MG63 (cell line): Measurements from ENCODE around the gene GLYATL3. TPM values are rescaled to one million over a fixed set of nuclear protein-coding genes. Genes with fewer than 3 reads are reported as not detected.

Experiments used
- DNase-seq: peaks from one replicate; pipeline ENCODE4 v3.0.0-alpha.2; 2020
- H3K27me3 ChIP-seq: fragments of 250-450 bp; sonication (Bioruptor Pico); 2 replicates; pipeline ENCODE4 v1.5.1; 2020; ENCODE audit warnings: mild to moderate bottlenecking, moderate library complexity
- H3K36me3 ChIP-seq: fragments of 250-450 bp; sonication (Bioruptor Pico); 2 replicates; pipeline ENCODE4 v1.5.1; 2020; ENCODE audit warnings: mild to moderate bottlenecking, moderate library complexity
- H3K4me3 ChIP-seq: fragments of 250-450 bp; sonication (Bioruptor Pico); 2 replicates; pipeline ENCODE4 v1.5.1; 2020; ENCODE audit warnings: mild to moderate bottlenecking, moderate library complexity
- H3K9me3 ChIP-seq: fragments of 250-450 bp; sonication (Bioruptor Pico); 2 replicates; pipeline ENCODE4 v1.5.1; 2020; ENCODE audit warnings: mild to moderate bottlenecking, moderate library complexity
- total RNA-seq: library from RNA; depleted of rRNA; stranded (reverse); fragments of >200 nt; shearing (Covaris generic); gene quantifications from 2 replicates; pipeline ENCODE4 v1.2.3, GENCODE V29; 2014; ENCODE audit warnings: low replicate concordance; rRNA removed

The GLYATL3 gene
- total RNA-seq, 1 experiment from 2014 or later, result 1.6 TPM

DNA sequence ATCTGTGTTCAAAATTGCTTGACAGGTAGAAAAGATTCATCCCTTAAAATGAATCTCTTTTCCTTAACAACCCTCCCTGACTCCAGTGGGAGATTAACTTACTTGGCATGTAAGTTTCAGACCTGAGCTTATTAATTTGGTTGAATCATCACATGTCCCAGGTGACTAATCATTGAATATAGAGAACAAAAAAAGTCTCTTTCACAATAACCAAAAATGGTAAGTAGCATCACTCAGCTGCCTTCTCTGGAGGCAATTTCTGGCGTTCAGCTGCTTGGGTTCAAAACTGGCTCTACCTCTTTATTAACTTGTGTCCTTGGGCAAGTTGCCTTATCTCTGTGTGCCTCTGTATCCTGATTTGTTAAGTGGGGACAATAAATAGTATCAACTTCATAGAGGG is 53.7 kb downstream of the GLYATL3 start:
- H3K36me3 ChIP-seq, result no peaks in the 10 kb centered on the region
- H3K27me3 ChIP-seq, result no peaks in the 10 kb centered on the region
- no peaks in the 10 kb centered on the region for H3K9me3 ChIP-seq
- no peak for DNase-seq
- H3K4me3 ChIP-seq, result no peak overlapping the region

DNA sequence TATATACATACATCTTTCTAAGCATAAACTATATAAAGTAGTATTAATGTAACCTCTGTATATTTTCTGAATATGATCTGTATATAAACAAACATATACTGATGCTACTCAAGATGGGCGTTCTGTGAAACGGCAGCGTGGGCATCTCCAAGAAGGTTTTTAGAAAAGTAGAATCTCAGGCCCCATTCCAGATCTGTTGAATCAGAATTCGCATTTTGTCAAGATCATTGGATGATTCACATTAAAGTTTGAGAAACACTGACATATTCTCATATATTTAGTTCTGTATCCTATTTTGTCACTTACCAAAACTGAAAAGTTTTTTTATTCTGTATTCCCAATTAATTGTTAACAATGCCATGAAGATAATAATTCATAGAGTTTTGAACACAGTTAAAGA is 56.2 kb downstream of the GLYATL3 start:
- H3K36me3 ChIP-seq, result no peaks in the 10 kb centered on the region
- H3K9me3 ChIP-seq, result no peaks in the 10 kb centered on the region
- no peaks in the 10 kb centered on the region for H3K27me3 ChIP-seq
- H3K4me3 ChIP-seq, result no peak overlapping the region
- no peak for DNase-seq

DNA sequence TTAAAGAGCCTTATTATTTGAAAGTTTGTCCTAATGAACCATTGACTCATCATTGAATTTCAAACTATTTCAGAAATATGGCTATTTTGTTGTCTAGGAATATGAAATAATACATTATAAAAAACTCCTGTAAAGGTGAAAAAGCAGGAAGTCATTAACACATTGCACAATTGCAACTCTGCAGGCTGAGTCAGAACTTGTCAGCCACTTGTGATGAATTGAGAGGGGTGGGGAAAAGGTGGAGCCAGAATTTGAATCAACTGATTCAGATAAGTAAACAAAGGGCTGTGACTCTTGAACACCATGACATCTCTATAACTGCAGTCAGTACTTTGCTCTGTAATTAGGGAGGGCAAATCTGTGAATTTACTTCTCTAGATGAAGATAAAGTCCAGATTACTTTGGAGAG is 56.7 kb downstream of the GLYATL3 start:
- Histone ChIP-seq H3K36me3 (no peaks in the 10 kb centered on the region), H3K27me3 (no peaks in the 10 kb centered on the region), H3K9me3 (no peaks in the 10 kb centered on the region), H3K4me3 (no peak overlapping the region)
- DNase-seq, result peak; percentile 86

DNA sequence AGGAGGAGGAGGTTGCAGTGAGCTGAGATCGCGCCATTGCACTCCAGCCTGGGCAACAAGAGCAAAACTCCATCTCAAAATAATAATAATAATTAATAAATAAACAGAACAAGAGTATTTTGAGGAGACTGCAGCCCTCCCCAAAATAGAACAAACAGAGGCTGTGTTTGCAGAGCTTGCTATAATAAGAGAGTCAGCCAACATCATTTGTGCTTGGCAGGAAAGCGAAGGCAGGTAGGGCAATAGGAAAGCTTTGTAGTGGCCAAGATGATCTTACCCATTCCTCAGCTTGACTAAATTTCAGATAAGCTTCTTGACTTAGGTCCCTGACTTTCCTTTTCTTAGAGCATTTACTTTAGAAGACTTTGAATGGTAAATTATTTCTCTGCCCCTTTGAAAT is 57.5 kb downstream of the GLYATL3 start:
- Histone ChIP-seq H3K9me3 (no peaks in the 10 kb centered on the region), H3K36me3 (no peaks in the 10 kb centered on the region), H3K4me3 (no peak overlapping the region), H3K27me3 (no peaks in the 10 kb centered on the region)
- DNase-seq, result no peak

DNA sequence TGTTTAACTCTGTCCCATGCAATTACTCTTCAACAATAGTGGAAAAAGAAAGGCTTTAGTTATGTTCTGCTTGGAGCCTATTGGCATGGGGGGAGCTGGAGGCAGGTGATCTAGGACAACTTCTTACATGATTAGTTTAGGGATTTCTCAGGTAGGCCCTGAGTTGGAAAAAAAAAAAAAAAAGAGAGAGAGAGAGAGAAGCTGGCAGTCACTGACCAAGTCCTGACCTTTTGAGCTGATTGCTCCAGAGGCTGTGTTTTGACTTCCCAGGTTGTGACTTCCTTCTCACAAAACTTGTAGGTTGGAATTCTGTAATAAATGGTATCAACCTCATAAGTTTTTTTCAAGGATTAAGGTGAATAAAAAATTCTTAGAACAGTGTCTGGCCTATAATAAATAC is 58.5 kb downstream of the GLYATL3 start:
- Histone ChIP-seq H3K9me3 (no peaks in the 10 kb centered on the region), H3K36me3 (no peaks in the 10 kb centered on the region), H3K27me3 (no peaks in the 10 kb centered on the region), H3K4me3 (no peak overlapping the region)
- DNase-seq, result no peak

DNA sequence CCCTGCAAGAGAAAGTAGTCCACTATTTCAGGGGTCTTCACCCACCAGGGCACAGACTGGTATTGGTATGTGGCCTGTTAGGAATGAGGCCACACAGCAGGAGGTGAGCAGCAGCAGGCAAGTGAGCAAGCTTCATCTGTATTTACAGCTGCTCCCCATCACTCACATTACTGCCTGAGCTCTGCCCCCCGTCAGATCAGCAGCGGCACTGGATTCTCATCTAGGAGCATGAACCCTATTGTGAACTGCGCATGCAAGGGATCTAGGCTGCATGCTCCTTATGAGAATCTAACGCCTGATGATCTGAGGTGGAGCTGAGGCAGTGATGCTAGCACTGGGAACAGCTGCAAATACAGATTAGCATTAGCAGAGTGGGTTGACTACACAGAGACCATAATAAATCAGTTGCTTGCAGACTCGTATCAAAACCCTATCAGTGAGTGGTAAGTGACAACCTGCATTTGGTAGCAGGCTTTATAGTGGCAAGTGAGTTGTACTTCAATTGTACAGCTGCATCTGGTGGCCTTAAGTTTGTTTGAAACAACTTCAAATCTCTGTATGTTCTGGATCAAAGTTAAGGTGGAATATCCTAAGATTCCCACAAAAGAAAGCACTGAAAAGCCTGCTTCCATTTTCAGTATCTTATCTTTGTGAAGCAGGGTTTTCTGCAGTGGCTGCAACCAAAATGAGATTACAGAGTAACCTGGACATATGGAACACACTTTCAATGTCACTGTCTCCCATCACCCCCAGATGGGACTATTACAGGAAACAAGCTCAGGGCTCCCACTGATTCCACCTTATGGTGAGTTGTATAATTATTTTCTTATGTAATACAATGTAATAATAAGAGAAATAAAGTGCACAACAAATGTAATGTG is 63.5 kb downstream of the GLYATL3 start:
- Histone ChIP-seq H3K27me3 (no peaks in the 10 kb centered on the region), H3K36me3 (no peaks in the 10 kb centered on the region), H3K9me3 (peaks cover 10% of the 10 kb centered on the region), H3K4me3 (no peak overlapping the region)
- DNase-seq, result no peak

DNA sequence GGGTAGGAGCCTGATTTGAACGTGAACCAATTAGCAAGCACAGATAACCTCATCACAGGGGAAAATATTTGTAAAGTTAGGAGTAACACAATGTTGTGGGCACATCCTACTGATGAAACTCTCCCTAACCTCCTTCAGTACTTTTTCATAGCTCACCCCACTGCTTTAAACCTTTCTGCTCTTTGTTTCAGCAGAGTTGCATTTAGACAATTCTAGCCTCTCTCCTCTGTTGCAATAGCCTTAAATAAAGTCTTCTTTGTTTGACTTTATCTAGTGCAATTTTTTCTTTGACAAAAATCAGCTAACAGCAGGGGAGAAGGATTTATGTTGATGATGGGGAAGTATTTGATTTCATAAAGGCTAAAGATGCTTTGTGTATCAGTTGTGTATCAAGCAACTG is 64.8 kb downstream of the GLYATL3 start:
- Histone ChIP-seq H3K36me3 (no peaks in the 10 kb centered on the region), H3K9me3 (peaks cover 10% of the 10 kb centered on the region), H3K4me3 (no peak overlapping the region), H3K27me3 (no peaks in the 10 kb centered on the region)
- DNase-seq, result no peak

DNA sequence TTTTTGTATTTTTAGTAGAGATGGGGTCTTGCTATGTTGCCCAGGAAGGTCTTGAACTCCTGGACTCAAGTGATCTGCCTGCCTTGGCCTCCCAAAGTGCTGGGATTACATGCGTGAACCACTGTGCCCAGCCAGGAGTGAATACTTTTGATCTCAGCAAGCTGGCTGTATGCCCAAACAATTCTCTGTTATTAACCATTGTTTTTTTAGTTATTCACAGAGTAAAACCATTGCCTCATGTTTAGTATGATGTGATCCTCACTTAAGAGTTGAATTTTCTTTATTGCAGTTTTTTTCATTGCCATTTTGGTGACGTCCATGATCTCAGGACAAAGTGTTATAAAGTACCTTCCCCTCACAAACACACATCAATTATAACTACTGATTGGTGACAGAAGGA is 65.5 kb downstream of the GLYATL3 start:
- Histone ChIP-seq H3K4me3 (no peak overlapping the region), H3K36me3 (no peaks in the 10 kb centered on the region), H3K9me3 (peaks cover 10% of the 10 kb centered on the region), H3K27me3 (no peaks in the 10 kb centered on the region)
- DNase-seq, result no peak

DNA sequence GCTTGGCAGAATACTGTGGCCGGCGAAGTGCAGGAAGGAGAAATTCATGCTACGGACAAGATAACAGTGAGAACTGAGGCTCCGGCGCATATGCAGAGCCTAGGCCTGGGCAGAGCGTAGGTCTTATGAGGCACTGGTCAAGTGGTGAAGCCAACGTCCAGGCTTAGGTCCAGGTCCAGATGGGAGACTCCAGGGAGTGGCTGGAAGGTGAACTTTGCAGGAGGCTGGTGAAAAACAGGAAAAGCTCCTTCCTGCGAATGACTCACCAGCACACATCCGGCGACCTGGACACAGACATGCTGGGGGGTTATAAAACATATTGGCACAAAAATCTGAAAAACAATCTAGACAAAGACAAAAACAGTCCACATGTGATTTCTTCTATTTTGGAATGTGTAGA is 66.1 kb downstream of the GLYATL3 start:
- Histone ChIP-seq H3K4me3 (no peak overlapping the region), H3K27me3 (no peaks in the 10 kb centered on the region), H3K36me3 (no peaks in the 10 kb centered on the region), H3K9me3 (peaks cover 10% of the 10 kb centered on the region)
- DNase-seq, result peak; percentile 43

DNA sequence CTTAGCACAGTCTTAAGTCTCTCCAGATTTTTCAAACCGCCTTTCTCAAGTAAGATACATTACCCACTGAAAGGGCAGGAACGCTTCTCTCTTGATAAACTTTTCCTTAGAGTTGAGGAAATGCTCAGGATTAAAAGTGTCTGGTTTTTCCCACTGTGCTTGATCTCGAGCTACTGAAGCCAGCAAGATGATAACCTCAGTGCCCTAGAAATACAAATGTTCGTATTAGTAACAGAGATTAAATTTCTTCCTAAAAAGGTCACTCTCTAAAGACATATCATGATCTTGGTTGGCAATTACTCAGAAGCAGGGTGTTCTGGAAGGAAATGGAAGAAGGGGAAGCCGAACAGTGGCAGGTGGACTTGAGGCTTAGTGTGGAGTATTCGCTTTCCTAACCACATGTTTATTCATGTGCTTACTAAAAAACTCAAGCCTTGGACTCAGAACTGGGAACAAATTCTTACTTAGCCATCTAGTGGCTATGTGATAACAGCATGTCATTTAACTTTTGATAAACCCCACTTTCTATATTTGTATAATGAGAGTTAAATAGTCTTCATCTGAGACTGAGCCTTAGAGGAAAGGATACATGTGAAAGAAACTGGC is 70.9 kb downstream of the GLYATL3 start:
- no peaks in the 10 kb centered on the region for H3K9me3 ChIP-seq
- no peak overlapping the region for H3K4me3 ChIP-seq
- no peaks in the 10 kb centered on the region for H3K27me3 ChIP-seq
- DNase-seq, result no peak
- H3K36me3 ChIP-seq, result no peaks in the 10 kb centered on the region

DNA sequence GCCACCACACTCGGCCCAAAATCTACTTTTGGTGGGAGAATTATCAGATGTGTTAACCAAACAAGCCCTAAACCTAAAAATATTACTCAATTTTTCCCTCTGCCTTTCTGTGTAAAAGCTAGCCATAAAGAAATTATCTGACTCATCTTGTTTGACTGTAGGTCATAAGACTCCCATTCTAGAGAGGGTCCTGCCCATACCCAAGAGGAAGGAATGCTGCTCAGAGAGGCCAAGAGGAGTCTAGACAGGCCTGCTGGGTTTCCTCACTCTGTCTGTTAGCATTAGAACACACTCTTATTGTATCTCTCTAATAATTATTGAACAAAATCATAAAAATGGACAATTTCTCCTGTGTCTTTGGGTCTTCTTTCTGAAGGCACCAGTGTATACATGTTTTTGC is 76.9 kb downstream of the GLYATL3 start:
- no peak for DNase-seq
- no peaks in the 10 kb centered on the region for H3K9me3 ChIP-seq
- no peaks in the 10 kb centered on the region for H3K36me3 ChIP-seq
- no peaks in the 10 kb centered on the region for H3K27me3 ChIP-seq
- no peak overlapping the region for H3K4me3 ChIP-seq

Other genes starting within 250 kb of the GLYATL3 start
- gene MMUT, start 36.7 kb upstream of the GLYATL3 start, total RNA-seq, result 13.0 and 20.7 TPM in 2 replicates
- 12.0 and 12.5 TPM in 2 replicates for gene CENPQ, start 36.6 kb upstream of the GLYATL3 start, total RNA-seq
- gene C6orf141, start 50.7 kb downstream of the GLYATL3 start, total RNA-seq, result 0.63 and 1.1 TPM in 2 replicates
- gene RHAG, start 136.9 kb downstream of the GLYATL3 start, total RNA-seq, result not detected in 2 replicates
- gene CRISP2, start 213.6 kb downstream of the GLYATL3 start, total RNA-seq, result not detected in 2 replicates
- gene CRISP3, start 244.5 kb downstream of the GLYATL3 start, total RNA-seq, result not detected in 2 replicates